ENCODE results near the gene IFITM2. TPM values are rescaled to one million over a fixed set of nuclear protein-coding genes. Genes with fewer than 3 reads are reported as not detected.

IFITM2 gene
- total RNA-seq, 2 donors from 2014 or later = 74.1 to 115 TPM

DNA sequence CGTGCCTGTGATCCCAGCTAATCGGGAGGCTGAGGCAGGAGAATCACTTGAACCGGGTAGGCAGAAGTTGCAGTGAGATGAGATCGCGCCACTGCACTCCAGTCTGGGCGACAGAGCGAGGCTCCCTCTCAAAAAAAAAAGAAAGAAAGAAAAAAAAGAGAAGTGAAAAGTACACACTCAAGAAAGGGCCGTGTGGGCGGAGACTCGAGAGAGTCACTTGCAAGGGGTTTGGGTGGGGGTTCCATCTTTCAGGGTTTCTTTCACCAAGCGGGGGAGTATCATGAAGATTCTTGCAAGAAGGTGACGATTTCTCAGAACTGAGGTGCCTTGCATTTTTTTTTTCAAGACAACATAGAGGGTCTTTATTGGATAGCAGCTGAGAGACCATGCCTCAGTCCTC, 4.3 kb upstream of the IFITM2 start:
- Histone ChIP-seq H3K27ac (no peak overlapping the region), H3K4me1 (no peaks in the 10 kb centered on the region), H3K4me3 (no peak overlapping the region), H3K36me3 (no peaks in the 10 kb centered on the region), H3K9me3 (no peaks in the 10 kb centered on the region), H3K9ac (ENCODE audit: low read depth in 2 of 2, low read length in 2 of 2) (no peak overlapping the region), H3K27me3 (peaks cover 3% of the 10 kb centered on the region)
- TF ChIP-seq CTCF (IDR thresholded peaks at IDR 0.05) = no peak
- intact Hi-C loops (cut with DNase I) = no loop called here
- no peak for DNase-seq

DNA sequence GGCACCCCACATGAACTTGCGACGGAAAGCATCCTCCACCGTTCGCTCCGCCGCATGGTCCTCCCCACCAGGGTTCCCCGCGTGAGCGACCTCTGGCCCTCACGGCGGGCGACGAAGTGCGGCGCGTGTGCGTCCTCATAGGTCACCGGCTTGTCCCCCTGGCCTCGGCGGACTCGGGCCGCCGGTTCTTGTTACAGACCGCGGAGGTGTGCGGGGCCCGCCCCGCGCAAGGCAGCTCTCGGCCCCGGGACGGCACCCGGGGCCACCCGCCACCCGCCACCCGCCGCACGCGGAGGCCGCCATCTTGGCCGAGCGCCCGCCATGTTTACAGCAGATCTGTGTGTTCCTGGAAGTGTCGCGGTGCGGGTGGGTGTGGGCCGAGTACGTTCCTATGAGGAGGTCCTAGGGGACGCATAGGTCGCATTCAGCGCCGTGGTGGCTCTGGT, 3.5 kb upstream of the IFITM2 start:
- intact Hi-C loops (cut with DNase I) = no loop called here
- peak overlapping the region in 1 of 2 donors; percentile 12 for H3K9ac ChIP-seq (ENCODE audit: low read depth in 2 of 2, low read length in 2 of 2)
- no peak for DNase-seq
- H3K36me3 ChIP-seq = no peaks in the 10 kb centered on the region
- no peaks in the 10 kb centered on the region for H3K9me3 ChIP-seq
- no peaks in the 10 kb centered on the region for H3K4me1 ChIP-seq
- H3K27ac ChIP-seq = no peak overlapping the region
- H3K4me3 ChIP-seq = no peak overlapping the region
- no peak for TF ChIP-seq CTCF (IDR thresholded peaks at IDR 0.05)
- H3K27me3 ChIP-seq = peaks cover 3% of the 10 kb centered on the region

- Histone ChIP-seq H3K9me3 (no peaks in the 10 kb centered on the region), H3K36me3 (no peaks in the 10 kb centered on the region), H3K4me1 (no peaks in the 10 kb centered on the region), H3K27ac (no peak overlapping the region), H3K27me3 (no peaks in the 10 kb centered on the region), H3K4me3 (no peak overlapping the region), H3K9ac (ENCODE audit: low read depth in 2 of 2, low read length in 2 of 2) (no peak overlapping the region)
- peak; percentile 68 for TF ChIP-seq CTCF (IDR thresholded peaks at IDR 0.05)
- DNase-seq = peak; percentile 67
- intact Hi-C loops (cut with DNase I) = loop anchor here (5.0 kb wide), 1 partner anchor 52 kb away; no protein-coding TSS in a partner anchor
Observed at GRCh38 chr11:304915-305843, 2.4 kb upstream of the IFITM2 start.

DNA sequence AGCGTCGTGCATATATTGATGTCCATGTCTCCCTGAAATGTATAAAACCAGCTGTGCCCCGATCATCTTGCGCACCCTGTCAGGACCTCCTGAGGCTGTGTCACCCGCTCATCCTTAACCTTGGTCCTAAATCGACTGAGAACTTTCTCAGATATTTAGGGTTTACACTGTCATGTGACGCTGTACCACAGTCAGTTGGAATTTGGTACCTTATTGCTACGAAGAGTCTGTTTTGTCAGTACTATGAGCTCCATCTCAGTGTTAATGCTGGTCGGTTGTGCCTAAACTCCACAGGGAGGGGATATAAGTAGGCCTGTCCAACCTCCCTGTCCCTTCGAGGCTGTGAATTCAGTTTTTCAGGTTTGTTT, 1.8 kb upstream of the IFITM2 start:
- intact Hi-C loops (cut with DNase I) = loop anchor here (5.0 kb wide), 1 partner anchor 51 kb away; no protein-coding TSS in a partner anchor

More for the DNA sequence above, 1.8 kb upstream of the IFITM2 start:
- Histone ChIP-seq H3K36me3 (no peaks in the 10 kb centered on the region), H3K9ac (ENCODE audit: low read depth in 2 of 2, low read length in 2 of 2) (no peak overlapping the region), H3K27ac (no peak overlapping the region), H3K4me1 (no peaks in the 10 kb centered on the region), H3K27me3 (no peaks in the 10 kb centered on the region), H3K9me3 (no peaks in the 10 kb centered on the region), H3K4me3 (no peak overlapping the region)
- TF ChIP-seq CTCF (IDR thresholded peaks at IDR 0.05) = no peak
- DNase-seq = no peak
